Mucosa of descending colon (tissue), 3 donors: ENCODE measurements around the gene ALG12. TPM values are rescaled to one million over a fixed set of nuclear protein-coding genes. Genes with fewer than 3 reads are reported as not detected.
A peak's percentile ranks its signal among the peaks of the same experiment; 100 is the strongest.

Source experiments
- ATAC-seq: fragments of 200-7000 bp; cut with Tn5 transposase; one replicate; pipeline ENCODE4 v1.9.1; 2020; ENCODE audit warnings: mild to moderate bottlenecking, moderate library complexity
- DNase-seq, 3 donors: peaks; one replicate each; pipeline ENCODE4 v3.0.0-alpha.2; 2020
- H3K36me3 ChIP-seq: fragments of 200-600 bp; one replicate; pipeline ENCODE4 v1.8.0; 2021; ENCODE audit warnings: low read depth, mild to moderate bottlenecking
- H3K4me1 ChIP-seq: fragments of 200-600 bp; one replicate; pipeline ENCODE4 v1.8.0; 2021; ENCODE audit warnings: low read depth, mild to moderate bottlenecking
- H3K4me3 ChIP-seq: fragments of 200-600 bp; one replicate; pipeline ENCODE4 v1.8.0; 2021; ENCODE audit warnings: mild to moderate bottlenecking
- H3K9me3 ChIP-seq: fragments of 200-600 bp; one replicate; pipeline ENCODE4 v1.8.0; 2021; ENCODE audit warnings: mild to moderate bottlenecking
- intact Hi-C, 2 donors: fragments of 100-400 bp; cut with DNase I in 1 of 2; cut with micrococcal nuclease in 1 of 2; formaldehyde crosslinking; loops; one replicate each; pipeline versions ENCODE4 v1.11.0 to v1.11.1; 2022; cut with DNase I, micrococcal nuclease
- total RNA-seq, 3 donors: library from RNA; stranded (reverse); fragmentation: NEBNext Ultra II Directional in 2 of 3; extraction: Animal tissue kit (Norgen Biotek cat#: 25700) in 2 of 3; gene quantifications; one replicate each; pipeline versions ENCODE4 v1.2.1 to v1.2.4, GENCODE V29; 2021 to 2023
- TF ChIP-seq, protein P1 (sequence below): fragments of 200-600 bp; IDR thresholded peaks from one replicate; pipeline ENCODE4 v1.8.0; 2022; ENCODE audit warnings: antibody characterized with exemption, mild to moderate bottlenecking
- donor health status: DM: no; HTN: no; CAD: no; lungs with moderate emphysema.
- donor health status: DM: no; HTN: no; CAD: no.
- donor health status: DM: no; HTN: yes; CAD: no.

Gene ALG12
- total RNA-seq, 3 donors from 2014 or later: 21.7 to 28.7 (median 25.5) TPM

DNA sequence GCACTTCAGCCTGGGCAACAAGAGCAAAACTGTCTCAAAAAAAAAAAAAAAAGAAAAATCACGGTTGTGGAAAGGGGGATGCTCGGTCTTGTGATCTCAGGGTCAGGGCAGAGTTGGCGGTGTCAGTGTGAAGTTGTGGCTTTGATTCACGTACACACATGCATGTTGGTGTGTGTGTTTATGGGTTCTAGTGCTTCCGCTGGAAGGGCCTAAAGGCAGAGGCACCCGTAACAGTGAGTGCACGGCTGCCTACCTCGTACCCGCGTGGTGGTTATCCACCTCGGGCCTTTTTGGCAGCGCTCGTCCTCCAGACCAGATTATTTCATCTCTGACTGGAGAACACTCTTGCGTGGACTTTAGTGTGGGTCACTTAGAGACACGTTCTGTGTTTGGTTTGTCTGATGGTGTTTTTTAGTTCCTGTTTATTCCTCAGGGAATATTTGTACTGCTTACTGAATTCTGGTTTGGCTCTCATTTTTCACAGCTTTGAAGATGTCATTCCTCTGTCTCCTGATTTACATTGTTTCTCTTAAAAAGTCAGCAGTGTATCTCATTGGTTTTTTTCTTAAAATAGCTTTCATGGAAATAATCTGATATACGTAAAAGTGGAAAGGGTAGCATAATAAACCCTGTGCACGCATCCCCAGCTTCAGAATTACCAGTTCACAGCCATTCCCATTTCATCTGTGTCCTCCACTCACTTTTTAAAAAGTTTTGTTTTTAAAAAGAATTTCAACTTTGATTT, 49.0 kb downstream of the ALG12 start:
- ATAC-seq (no peak), DNase-seq (no peak)
- Histone ChIP-seq H3K9me3 (peaks cover 33% of the 10 kb centered on the region), H3K4me3 (no peak overlapping the region), H3K36me3 (no peaks in the 10 kb centered on the region), H3K4me1 (no peaks in the 10 kb centered on the region)
- intact Hi-C loops: no loop called here
- TF ChIP-seq, protein P1, sequence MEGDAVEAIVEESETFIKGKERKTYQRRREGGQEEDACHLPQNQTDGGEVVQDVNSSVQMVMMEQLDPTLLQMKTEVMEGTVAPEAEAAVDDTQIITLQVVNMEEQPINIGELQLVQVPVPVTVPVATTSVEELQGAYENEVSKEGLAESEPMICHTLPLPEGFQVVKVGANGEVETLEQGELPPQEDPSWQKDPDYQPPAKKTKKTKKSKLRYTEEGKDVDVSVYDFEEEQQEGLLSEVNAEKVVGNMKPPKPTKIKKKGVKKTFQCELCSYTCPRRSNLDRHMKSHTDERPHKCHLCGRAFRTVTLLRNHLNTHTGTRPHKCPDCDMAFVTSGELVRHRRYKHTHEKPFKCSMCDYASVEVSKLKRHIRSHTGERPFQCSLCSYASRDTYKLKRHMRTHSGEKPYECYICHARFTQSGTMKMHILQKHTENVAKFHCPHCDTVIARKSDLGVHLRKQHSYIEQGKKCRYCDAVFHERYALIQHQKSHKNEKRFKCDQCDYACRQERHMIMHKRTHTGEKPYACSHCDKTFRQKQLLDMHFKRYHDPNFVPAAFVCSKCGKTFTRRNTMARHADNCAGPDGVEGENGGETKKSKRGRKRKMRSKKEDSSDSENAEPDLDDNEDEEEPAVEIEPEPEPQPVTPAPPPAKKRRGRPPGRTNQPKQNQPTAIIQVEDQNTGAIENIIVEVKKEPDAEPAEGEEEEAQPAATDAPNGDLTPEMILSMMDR: no peak

DNA sequence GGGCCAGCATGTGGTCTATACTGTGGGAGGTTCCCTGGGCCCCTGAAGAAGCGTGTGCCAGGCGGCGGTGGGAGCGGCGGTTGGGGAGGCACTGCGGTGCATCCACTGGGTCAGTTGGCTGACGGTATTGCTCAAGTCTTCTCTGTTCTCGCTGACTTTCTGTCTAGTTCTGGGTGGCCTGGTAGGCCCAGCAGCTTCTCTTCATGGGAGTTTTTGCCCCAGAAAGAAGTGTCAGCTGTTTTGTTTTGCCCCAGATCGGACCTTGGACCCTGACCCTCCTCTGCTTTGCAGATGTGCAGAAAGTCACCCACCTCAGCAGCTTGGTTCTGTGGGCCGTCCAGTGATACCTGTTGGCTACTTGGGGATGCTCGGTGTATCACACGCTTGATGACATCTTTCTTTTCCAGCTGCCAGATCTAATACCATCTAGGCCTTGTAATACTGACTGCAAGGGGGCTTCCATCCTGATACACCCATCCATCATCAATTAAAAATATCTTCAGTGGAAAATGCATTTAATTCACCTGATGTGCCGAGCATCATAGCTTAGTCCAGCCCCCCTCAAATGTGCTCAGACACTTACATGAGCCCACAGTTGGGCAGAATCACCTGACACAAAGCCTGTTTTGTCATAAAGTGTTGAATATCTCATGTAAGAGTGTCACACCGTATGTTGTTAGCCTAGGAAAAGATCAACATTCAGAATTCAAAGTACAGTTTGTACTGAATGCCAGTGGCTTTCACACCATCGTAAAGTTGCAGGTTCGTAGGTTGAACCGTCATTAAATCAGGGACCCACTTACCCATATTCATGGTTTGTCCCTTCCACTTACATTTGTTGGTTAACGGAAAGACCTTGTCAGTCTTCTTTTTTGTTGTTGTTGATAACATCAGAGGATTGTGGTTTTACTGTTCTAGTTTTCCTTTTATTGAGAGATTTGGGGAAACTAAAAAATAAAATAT, 50.7 kb downstream of the ALG12 start:
- TF ChIP-seq, protein P1: no peak
- ATAC-seq (peak; percentile 74), DNase-seq (no peak)
- H3K36me3 ChIP-seq: no peaks in the 10 kb centered on the region
- H3K9me3 ChIP-seq: peaks cover 33% of the 10 kb centered on the region
- H3K4me3 ChIP-seq: no peak overlapping the region
- intact Hi-C loops: no loop called here
- H3K4me1 ChIP-seq: no peaks in the 10 kb centered on the region

DNA sequence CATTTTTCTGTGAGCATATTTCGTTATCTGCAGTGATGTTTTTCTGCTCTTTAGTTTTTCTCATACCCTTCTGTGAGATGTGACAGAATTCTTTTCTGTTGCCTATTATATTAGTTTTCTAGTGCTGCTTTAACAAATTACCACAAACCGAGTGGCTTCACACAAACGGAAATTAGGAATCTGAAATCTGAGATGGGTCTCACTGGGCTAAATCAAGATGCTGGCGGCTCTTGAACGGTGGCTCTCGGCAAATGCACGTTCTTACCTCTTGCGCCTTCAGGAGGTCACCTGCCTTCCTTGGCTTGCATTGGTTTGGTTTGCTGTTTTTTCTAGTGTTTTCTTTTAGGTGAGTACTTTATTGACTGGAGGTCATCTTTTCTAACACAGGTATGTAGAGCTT, 51.6 kb downstream of the ALG12 start:
- TF ChIP-seq, protein P1: no peak
- ATAC-seq: no peak
- Histone ChIP-seq H3K36me3 (no peaks in the 10 kb centered on the region), H3K9me3 (peaks cover 33% of the 10 kb centered on the region), H3K4me1 (no peaks in the 10 kb centered on the region), H3K4me3 (no peak overlapping the region)
- DNase-seq: no peak
- intact Hi-C loops: no loop called here

DNA sequence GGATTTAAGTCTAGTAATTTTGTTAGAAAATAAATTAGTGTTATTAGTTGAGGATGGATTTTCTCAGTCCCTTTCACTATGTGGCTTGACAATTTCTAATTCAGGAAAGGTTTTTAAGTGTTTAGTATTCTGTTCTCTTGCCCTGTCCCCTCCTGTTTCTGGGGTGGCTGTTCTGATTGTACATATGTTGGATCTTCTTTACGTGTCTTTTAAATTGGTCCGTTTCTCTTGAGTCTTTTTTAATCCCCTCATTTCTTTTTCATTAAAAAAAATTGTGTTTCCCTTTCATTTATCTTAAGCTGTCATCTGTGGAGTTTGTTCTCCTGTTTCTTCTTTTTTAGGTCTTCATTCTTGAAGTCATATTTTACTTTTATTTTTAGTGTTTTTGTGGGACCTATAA, 52.1 kb downstream of the ALG12 start:
- no peak for ATAC-seq
- no peak for DNase-seq
- intact Hi-C loops: no loop called here

DNA sequence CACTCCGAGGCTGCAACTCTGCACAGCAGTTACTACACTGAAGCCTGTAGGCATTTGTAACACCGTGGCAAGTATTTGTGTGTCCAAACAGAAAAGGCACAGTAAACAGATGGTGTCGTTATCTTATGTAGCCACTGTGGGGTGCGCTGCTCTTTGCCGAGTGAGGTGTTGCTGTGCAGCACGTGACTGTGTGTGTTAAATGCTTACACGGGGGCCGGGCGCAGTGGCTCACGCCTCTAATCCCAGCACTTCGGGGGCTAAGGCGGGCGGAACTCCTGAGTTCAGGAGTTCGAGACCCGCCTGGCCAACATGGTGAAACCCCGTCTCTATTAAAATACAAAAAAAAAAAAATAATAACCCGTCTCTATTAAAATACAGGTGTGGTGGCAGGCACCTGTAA, 53.1 kb downstream of the ALG12 start:
- no peak for ATAC-seq
- Histone ChIP-seq H3K4me3 (no peak overlapping the region), H3K9me3 (peaks cover 32% of the 10 kb centered on the region), H3K36me3 (no peaks in the 10 kb centered on the region), H3K4me1 (no peaks in the 10 kb centered on the region)
- intact Hi-C loops: no loop called here
- TF ChIP-seq, protein P1: no peak
- no peak for DNase-seq

More for the DNA sequence above, 52.1 kb downstream of the ALG12 start:
- TF ChIP-seq, protein P1: no peak
- peaks cover 33% of the 10 kb centered on the region for H3K9me3 ChIP-seq
- no peaks in the 10 kb centered on the region for H3K36me3 ChIP-seq
- H3K4me1 ChIP-seq: no peaks in the 10 kb centered on the region
- no peak overlapping the region for H3K4me3 ChIP-seq
